Parathyroid adenoma (tissue), 2 donors: Measurements from ENCODE around the gene ARHGEF11.

Source experiments
- H2AFZ ChIP-seq: fragments of 300-600 bp; sonication (generic); one replicate; pipeline ENCODE4 v1.7.0; 2017; ENCODE audit warnings: antibody characterized with exemption, mild to moderate bottlenecking
- H3K27ac ChIP-seq: fragments of 300-600 bp; sonication (generic); one replicate; pipeline ENCODE4 v1.7.0; 2017
- H3K27me3 ChIP-seq: fragments of 300-600 bp; sonication (generic); one replicate; pipeline ENCODE4 v1.7.0; 2017; ENCODE audit warnings: low read length; ENCODE audit not compliant: control insufficient read depth, insufficient read depth
- H3K36me3 ChIP-seq: fragments of 300-600 bp; sonication (generic); one replicate; pipeline ENCODE4 v1.7.0; 2017; ENCODE audit warnings: low read length; ENCODE audit not compliant: control insufficient read depth, insufficient read depth
- H3K4me1 ChIP-seq: fragments of 300-600 bp; sonication (generic); one replicate; pipeline ENCODE4 v1.7.0; 2017; ENCODE audit warnings: control low read depth
- H3K4me2 ChIP-seq: fragments of 300-600 bp; sonication (generic); one replicate; pipeline ENCODE4 v1.7.0; 2017; ENCODE audit warnings: low read length
- H3K4me3 ChIP-seq: fragments of 300-600 bp; sonication (generic); one replicate; pipeline ENCODE4 v1.7.0; 2017; ENCODE audit warnings: low read depth, low read length
- H3K79me2 ChIP-seq: fragments of 300-600 bp; sonication (generic); one replicate; pipeline ENCODE4 v1.7.0; 2017; ENCODE audit warnings: control low read depth
- H3K9ac ChIP-seq: fragments of 300-600 bp; sonication (generic); one replicate; pipeline ENCODE4 v1.7.0; 2017; ENCODE audit warnings: mild to moderate bottlenecking
- H3K9me3 ChIP-seq: fragments of 300-600 bp; sonication (generic); one replicate; pipeline ENCODE4 v1.7.0; 2017; ENCODE audit warnings: low read length; ENCODE audit not compliant: control insufficient read depth
- TF ChIP-seq, protein P1 (sequence below): fragments of 300-600 bp; sonication (generic); IDR thresholded peaks from one replicate; pipeline ENCODE4 v1.7.0; 2017; ENCODE audit warnings: antibody characterized with exemption, mild to moderate bottlenecking
- donor health status: primary hyperparathyroidism.

The ARHGEF11 gene

GRCh38 chr1:156969496-156969895, 76.0 kb downstream of the ARHGEF11 start:
- no peaks in the 10 kb centered on the region for H3K79me2 ChIP-seq
- H3K4me1 ChIP-seq: no peaks in the 10 kb centered on the region
- TF ChIP-seq, protein P1, sequence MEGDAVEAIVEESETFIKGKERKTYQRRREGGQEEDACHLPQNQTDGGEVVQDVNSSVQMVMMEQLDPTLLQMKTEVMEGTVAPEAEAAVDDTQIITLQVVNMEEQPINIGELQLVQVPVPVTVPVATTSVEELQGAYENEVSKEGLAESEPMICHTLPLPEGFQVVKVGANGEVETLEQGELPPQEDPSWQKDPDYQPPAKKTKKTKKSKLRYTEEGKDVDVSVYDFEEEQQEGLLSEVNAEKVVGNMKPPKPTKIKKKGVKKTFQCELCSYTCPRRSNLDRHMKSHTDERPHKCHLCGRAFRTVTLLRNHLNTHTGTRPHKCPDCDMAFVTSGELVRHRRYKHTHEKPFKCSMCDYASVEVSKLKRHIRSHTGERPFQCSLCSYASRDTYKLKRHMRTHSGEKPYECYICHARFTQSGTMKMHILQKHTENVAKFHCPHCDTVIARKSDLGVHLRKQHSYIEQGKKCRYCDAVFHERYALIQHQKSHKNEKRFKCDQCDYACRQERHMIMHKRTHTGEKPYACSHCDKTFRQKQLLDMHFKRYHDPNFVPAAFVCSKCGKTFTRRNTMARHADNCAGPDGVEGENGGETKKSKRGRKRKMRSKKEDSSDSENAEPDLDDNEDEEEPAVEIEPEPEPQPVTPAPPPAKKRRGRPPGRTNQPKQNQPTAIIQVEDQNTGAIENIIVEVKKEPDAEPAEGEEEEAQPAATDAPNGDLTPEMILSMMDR: no peak
- no peak overlapping the region for H3K4me3 ChIP-seq
- no peak overlapping the region for H3K4me2 ChIP-seq
- no peaks in the 10 kb centered on the region for H3K9me3 ChIP-seq
- H3K27ac ChIP-seq: no peak overlapping the region
- H3K9ac ChIP-seq: no peak overlapping the region
- H2AFZ ChIP-seq: no peak overlapping the region
- no peaks in the 10 kb centered on the region for H3K27me3 ChIP-seq
- H3K36me3 ChIP-seq: no peaks in the 10 kb centered on the region

GRCh38 chr1:156964441-156964840, 81.1 kb downstream of the ARHGEF11 start:
- no peaks in the 10 kb centered on the region for H3K36me3 ChIP-seq
- H2AFZ ChIP-seq: no peak overlapping the region
- TF ChIP-seq, protein P1: no peak

GRCh38 chr1:156963621-156964020, 81.9 kb downstream of the ARHGEF11 start:
- H3K4me1 ChIP-seq: no peaks in the 10 kb centered on the region
- H2AFZ ChIP-seq: no peak overlapping the region
- no peaks in the 10 kb centered on the region for H3K27me3 ChIP-seq
- H3K4me3 ChIP-seq: no peak overlapping the region
- no peaks in the 10 kb centered on the region for H3K36me3 ChIP-seq
- no peak overlapping the region for H3K9ac ChIP-seq
- H3K4me2 ChIP-seq: no peak overlapping the region
- H3K9me3 ChIP-seq: no peaks in the 10 kb centered on the region
- TF ChIP-seq, protein P1: no peak
- H3K27ac ChIP-seq: no peak overlapping the region
- no peaks in the 10 kb centered on the region for H3K79me2 ChIP-seq

More at GRCh38 chr1:156964441-156964840, 81.1 kb downstream of the ARHGEF11 start:
- H3K79me2 ChIP-seq: no peaks in the 10 kb centered on the region
- H3K4me3 ChIP-seq: no peak overlapping the region
- H3K9me3 ChIP-seq: no peaks in the 10 kb centered on the region
- no peak overlapping the region for H3K4me2 ChIP-seq
- no peak overlapping the region for H3K27ac ChIP-seq
- no peak overlapping the region for H3K9ac ChIP-seq
- no peaks in the 10 kb centered on the region for H3K27me3 ChIP-seq
- no peaks in the 10 kb centered on the region for H3K4me1 ChIP-seq

DNA sequence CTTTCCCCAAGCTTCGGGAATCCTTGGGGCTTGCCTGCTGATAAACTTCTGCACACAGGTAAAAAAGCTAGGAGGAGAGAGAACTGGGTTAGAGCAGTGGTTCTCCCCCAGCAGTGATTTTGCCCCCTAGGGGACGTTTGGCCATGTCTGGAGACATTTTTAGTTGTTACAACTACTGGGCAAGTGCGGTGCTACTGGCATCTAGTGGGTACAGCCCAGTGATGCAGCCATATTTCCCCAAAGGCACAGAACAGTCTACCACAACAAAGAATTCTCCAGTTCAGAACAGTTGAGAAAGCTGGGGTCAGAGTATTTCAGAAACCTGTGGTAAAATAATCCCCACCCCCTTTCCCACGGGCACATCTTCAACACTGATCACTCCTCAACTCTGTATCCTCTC, 83.8 kb downstream of the ARHGEF11 start:
- H3K36me3 ChIP-seq: no peaks in the 10 kb centered on the region
- H3K27me3 ChIP-seq: no peaks in the 10 kb centered on the region
- H2AFZ ChIP-seq: no peak overlapping the region

GRCh38 chr1:156959925-156960324, 85.6 kb downstream of the ARHGEF11 start:
- H3K36me3 ChIP-seq: no peaks in the 10 kb centered on the region
- H2AFZ ChIP-seq: no peak overlapping the region
- TF ChIP-seq, protein P1: no peak
- no peak overlapping the region for H3K4me3 ChIP-seq
- no peaks in the 10 kb centered on the region for H3K27me3 ChIP-seq
- no peaks in the 10 kb centered on the region for H3K79me2 ChIP-seq
- no peak overlapping the region for H3K27ac ChIP-seq
- no peak overlapping the region for H3K4me2 ChIP-seq
- H3K9me3 ChIP-seq: no peaks in the 10 kb centered on the region
- H3K4me1 ChIP-seq: no peaks in the 10 kb centered on the region
- H3K9ac ChIP-seq: no peak overlapping the region

More for the DNA sequence above, 83.8 kb downstream of the ARHGEF11 start:
- Histone ChIP-seq H3K4me1 (no peaks in the 10 kb centered on the region), H3K9me3 (no peaks in the 10 kb centered on the region), H3K79me2 (no peaks in the 10 kb centered on the region), H3K4me2 (no peak overlapping the region), H3K4me3 (no peak overlapping the region), H3K9ac (no peak overlapping the region), H3K27ac (no peak overlapping the region)
- TF ChIP-seq, protein P1: no peak
